ENCODE data around the gene MTLN.
"Not testable (repeated sequence)": the region's sequence is repeated elsewhere in the genome, so short reads cannot be mapped to it uniquely, and the experiment has no call there.

Gene MTLN

GRCh38 chr2:110211938-110212858, at the start of gene MTLN:
MTLN (minus strand) TSS chr2:110212547; CDS start chr2:110212525, 22 bp downstream.
- Histone ChIP-seq H3K27ac (ENCODE audit: low read depth, low read length) (peak within 1 kb of the TSS; percentile 76), H3K9ac (ENCODE audit: low read length in 5 of 5) (peak within 1 kb of the TSS; percentile 82 to 95 (median 88)), H3K27me3 (ENCODE audit: control insufficient read depth in 5 of 5, insufficient read depth in 4 of 5, low read length in 5 of 5) (peaks cover 0 to 8% (median 4%) of the 10 kb centered on the region in 5 donors), H3K36me3 (ENCODE audit: control insufficient read depth in 5 of 5, insufficient read depth in 5 of 5, low read length in 5 of 5) (peaks cover 6 to 13% (median 8%) of the 10 kb centered on the region in 5 donors), H3K4me1 (ENCODE audit: control insufficient read depth in 5 of 5, insufficient read depth in 5 of 5, low read length in 5 of 5) (peaks cover 4 to 17% (median 15%) of the 10 kb centered on the region in 5 donors), H3K4me3 (ENCODE audit: low read depth in 1 of 5, low read length in 5 of 5) (peak within 1 kb of the TSS; percentile 86 to 99 (median 91)), H3K9me3 (ENCODE audit: control insufficient read depth in 5 of 5, low read length in 5 of 5) (peaks cover 0 to 3% (median 2%) of the 10 kb centered on the region in 5 donors)

GRCh38 chr2:110261910-110262309, 49.6 kb upstream of the MTLN start:
- H3K9ac ChIP-seq (ENCODE audit: low read length in 5 of 5); H3K4me1 ChIP-seq (ENCODE audit: control insufficient read depth in 5 of 5, insufficient read depth in 5 of 5, low read length in 5 of 5); H3K27me3 ChIP-seq (ENCODE audit: control insufficient read depth in 5 of 5, insufficient read depth in 4 of 5, low read length in 5 of 5); H3K9me3 ChIP-seq (ENCODE audit: control insufficient read depth in 5 of 5, low read length in 5 of 5); H3K4me3 ChIP-seq (ENCODE audit: low read depth in 1 of 5, low read length in 5 of 5); H3K27ac ChIP-seq (ENCODE audit: low read depth, low read length); H3K36me3 ChIP-seq (ENCODE audit: control insufficient read depth in 5 of 5, insufficient read depth in 5 of 5, low read length in 5 of 5): not testable (repeated sequence)

GRCh38 chr2:110248081-110248795, 35.9 kb upstream of the MTLN start:
- not testable (repeated sequence) for H3K27ac ChIP-seq (ENCODE audit: low read depth, low read length); H3K4me3 ChIP-seq (ENCODE audit: low read depth in 1 of 5, low read length in 5 of 5); H3K9me3 ChIP-seq (ENCODE audit: control insufficient read depth in 5 of 5, low read length in 5 of 5); H3K9ac ChIP-seq (ENCODE audit: low read length in 5 of 5); H3K4me1 ChIP-seq (ENCODE audit: control insufficient read depth in 5 of 5, insufficient read depth in 5 of 5, low read length in 5 of 5); H3K27me3 ChIP-seq (ENCODE audit: control insufficient read depth in 5 of 5, insufficient read depth in 4 of 5, low read length in 5 of 5); H3K36me3 ChIP-seq (ENCODE audit: control insufficient read depth in 5 of 5, insufficient read depth in 5 of 5, low read length in 5 of 5)

GRCh38 chr2:110245488-110246435, 33.4 kb upstream of the MTLN start:
- H3K4me1 ChIP-seq (ENCODE audit: control insufficient read depth in 5 of 5, insufficient read depth in 5 of 5, low read length in 5 of 5); H3K27me3 ChIP-seq (ENCODE audit: control insufficient read depth in 5 of 5, insufficient read depth in 4 of 5, low read length in 5 of 5); H3K9ac ChIP-seq (ENCODE audit: low read length in 5 of 5); H3K4me3 ChIP-seq (ENCODE audit: low read depth in 1 of 5, low read length in 5 of 5); H3K27ac ChIP-seq (ENCODE audit: low read depth, low read length); H3K9me3 ChIP-seq (ENCODE audit: control insufficient read depth in 5 of 5, low read length in 5 of 5); H3K36me3 ChIP-seq (ENCODE audit: control insufficient read depth in 5 of 5, insufficient read depth in 5 of 5, low read length in 5 of 5): not testable (repeated sequence)

GRCh38 chr2:110243283-110243682, 30.9 kb upstream of the MTLN start:
- H3K27ac ChIP-seq (ENCODE audit: low read depth, low read length); H3K9ac ChIP-seq (ENCODE audit: low read length in 5 of 5); H3K27me3 ChIP-seq (ENCODE audit: control insufficient read depth in 5 of 5, insufficient read depth in 4 of 5, low read length in 5 of 5); H3K36me3 ChIP-seq (ENCODE audit: control insufficient read depth in 5 of 5, insufficient read depth in 5 of 5, low read length in 5 of 5); H3K9me3 ChIP-seq (ENCODE audit: control insufficient read depth in 5 of 5, low read length in 5 of 5); H3K4me3 ChIP-seq (ENCODE audit: low read depth in 1 of 5, low read length in 5 of 5); H3K4me1 ChIP-seq (ENCODE audit: control insufficient read depth in 5 of 5, insufficient read depth in 5 of 5, low read length in 5 of 5): not testable (repeated sequence)

GRCh38 chr2:110234514-110234913, 22.2 kb upstream of the MTLN start:
- H3K36me3 ChIP-seq (ENCODE audit: control insufficient read depth in 5 of 5, insufficient read depth in 5 of 5, low read length in 5 of 5); H3K9ac ChIP-seq (ENCODE audit: low read length in 5 of 5); H3K4me3 ChIP-seq (ENCODE audit: low read depth in 1 of 5, low read length in 5 of 5); H3K9me3 ChIP-seq (ENCODE audit: control insufficient read depth in 5 of 5, low read length in 5 of 5); H3K27ac ChIP-seq (ENCODE audit: low read depth, low read length); H3K4me1 ChIP-seq (ENCODE audit: control insufficient read depth in 5 of 5, insufficient read depth in 5 of 5, low read length in 5 of 5); H3K27me3 ChIP-seq (ENCODE audit: control insufficient read depth in 5 of 5, insufficient read depth in 4 of 5, low read length in 5 of 5): not testable (repeated sequence)

- not testable (repeated sequence) for H3K9ac ChIP-seq (ENCODE audit: low read length in 5 of 5); H3K27ac ChIP-seq (ENCODE audit: low read depth, low read length); H3K27me3 ChIP-seq (ENCODE audit: control insufficient read depth in 5 of 5, insufficient read depth in 4 of 5, low read length in 5 of 5); H3K4me3 ChIP-seq (ENCODE audit: low read depth in 1 of 5, low read length in 5 of 5); H3K36me3 ChIP-seq (ENCODE audit: control insufficient read depth in 5 of 5, insufficient read depth in 5 of 5, low read length in 5 of 5); H3K9me3 ChIP-seq (ENCODE audit: control insufficient read depth in 5 of 5, low read length in 5 of 5); H3K4me1 ChIP-seq (ENCODE audit: control insufficient read depth in 5 of 5, insufficient read depth in 5 of 5, low read length in 5 of 5)
These were observed 17.5 kb upstream of the MTLN start for GRCh38 chr2:110229886-110230285.

GRCh38 chr2:110222626-110223025, 10.3 kb upstream of the MTLN start:
- not testable (repeated sequence) for H3K27me3 ChIP-seq (ENCODE audit: control insufficient read depth in 5 of 5, insufficient read depth in 4 of 5, low read length in 5 of 5)

GRCh38 chr2:110221938-110222337, 9.6 kb upstream of the MTLN start:
- Histone ChIP-seq H3K36me3 (ENCODE audit: control insufficient read depth in 5 of 5, insufficient read depth in 5 of 5, low read length in 5 of 5) (no peaks in the 10 kb centered on the region), H3K27me3 (ENCODE audit: control insufficient read depth in 5 of 5, insufficient read depth in 4 of 5, low read length in 5 of 5) (peaks cover 0 to 4% (median 0%) of the 10 kb centered on the region in 5 donors), H3K9ac (ENCODE audit: low read length in 5 of 5) (no peak overlapping the region), H3K27ac (ENCODE audit: low read depth, low read length) (no peak overlapping the region), H3K4me3 (ENCODE audit: low read depth in 1 of 5, low read length in 5 of 5) (no peak overlapping the region), H3K4me1 (ENCODE audit: control insufficient read depth in 5 of 5, insufficient read depth in 5 of 5, low read length in 5 of 5) (no peaks in the 10 kb centered on the region), H3K9me3 (ENCODE audit: control insufficient read depth in 5 of 5, low read length in 5 of 5) (no peaks in the 10 kb centered on the region)

More at GRCh38 chr2:110222626-110223025, 10.3 kb upstream of the MTLN start:
- not testable (repeated sequence) for H3K4me3 ChIP-seq (ENCODE audit: low read depth in 1 of 5, low read length in 5 of 5); H3K27ac ChIP-seq (ENCODE audit: low read depth, low read length); H3K4me1 ChIP-seq (ENCODE audit: control insufficient read depth in 5 of 5, insufficient read depth in 5 of 5, low read length in 5 of 5); H3K9me3 ChIP-seq (ENCODE audit: control insufficient read depth in 5 of 5, low read length in 5 of 5); H3K36me3 ChIP-seq (ENCODE audit: control insufficient read depth in 5 of 5, insufficient read depth in 5 of 5, low read length in 5 of 5); H3K9ac ChIP-seq (ENCODE audit: low read length in 5 of 5)

Measured in subcutaneous abdominal adipose tissue (tissue), 5 donors.